ENCODE data around the gene CACNA1C. TPM values are rescaled to one million over a fixed set of nuclear protein-coding genes. Genes with fewer than 3 reads are reported as not detected.
A peak's percentile ranks its signal among the peaks of the same experiment; 100 is the strongest.

CACNA1C gene
- total RNA-seq, 1 experiment from 2014 or later, result 1.1 TPM

- no peak for TF ChIP-seq CTCF (conservative IDR thresholded peaks at IDR 0.05)
These were observed 526.0 kb downstream of the CACNA1C start for GRCh38 chr12:2578772-2579171.

More at GRCh38 chr12:2578772-2579171, 526.0 kb downstream of the CACNA1C start:
- Histone ChIP-seq H3K18ac (ENCODE audit: insufficient read length, low read depth, low read length) (no peak overlapping the region), H2AK5ac (ENCODE audit: insufficient read length, low read length) (no peak overlapping the region), H2BK120ac (ENCODE audit: low read depth, low read length, poor library complexity, severe bottlenecking) (no peak overlapping the region), H2AFZ (ENCODE audit: low read length) (no peak overlapping the region), H3K4ac (ENCODE audit: low read depth, low read length) (no peak overlapping the region), H3K79me1 (ENCODE audit: insufficient read depth, low read depth, low read length, poor library complexity, severe bottlenecking) (no peaks in the 10 kb centered on the region), H3K9me3 (ENCODE audit: control insufficient read depth, low read depth, low read length) (no peaks in the 10 kb centered on the region), H3K27ac (ENCODE audit: insufficient read length, low read depth, low read length) (no peak overlapping the region), H3K27me3 (ENCODE audit: insufficient read depth, low read length) (peaks cover 5% of the 10 kb centered on the region; the same call in 1 of the 2 replicates), H2BK5ac (ENCODE audit: insufficient read length, low read length) (no peak overlapping the region), H3K4me2 (ENCODE audit: insufficient read depth, insufficient read length, low read length) (no peak overlapping the region), H4K91ac (ENCODE audit: insufficient read length, low read depth, low read length) (no peak overlapping the region), H3K14ac (ENCODE audit: insufficient read depth, low read length) (no peak overlapping the region), H4K5ac (ENCODE audit: insufficient read length, low read depth, low read length) (no peak overlapping the region), H3K4me1 (ENCODE audit: insufficient read depth, low read length) (no peaks in the 10 kb centered on the region), H3K56ac (ENCODE audit: insufficient read length, low read depth, low read length) (no peak overlapping the region), H3T11ph (ENCODE audit: low read length) (no peak overlapping the region), H3K79me2 (ENCODE audit: insufficient read depth, low read length) (no peaks in the 10 kb centered on the region), H3K23me2 (ENCODE audit: insufficient read length, low read depth, low read length, poor library complexity, severe bottlenecking) (peaks cover 6% of the 10 kb centered on the region), H3K23ac (ENCODE audit: insufficient read length, low read depth, low read length) (no peak overlapping the region), H2BK15ac (ENCODE audit: low read depth, low read length) (no peak overlapping the region), H2BK12ac (ENCODE audit: insufficient read length, low read depth, low read length) (no peak overlapping the region), H2BK20ac (ENCODE audit: low read depth, low read length, poor library complexity, severe bottlenecking) (no peak overlapping the region), H3K9ac (ENCODE audit: extremely low read depth, insufficient read length, low read length) (no peak overlapping the region), H4K8ac (replicated peaks; ENCODE audit: insufficient read length, low read depth, low read length) (no peak overlapping the region), H4K20me1 (ENCODE audit: control insufficient read depth, insufficient read depth, insufficient read length) (no peaks in the 10 kb centered on the region)
- Mint-ChIP-seq H3K4me3 (no peak overlapping the region), H3K36me3 (ENCODE audit: insufficient read depth in 1 of 3, low read depth in 3 of 3) (no peaks in the 10 kb centered on the region; a peak in 1 of 7 replicates), H3K9me3 (no peaks in the 10 kb centered on the region), H3K4me1 (peaks cover 7 to 10% of the 10 kb centered on the region in 2 experiments), H3K27me3 (ENCODE audit: low read depth) (peaks cover 38% of the 10 kb centered on the region), H3K27ac (0 out of 7 replicates have a peak overlapping the region, but pooled peaks of 1 of the 3 experiments have one; percentile 62)
- no CpG with 5 or more reads among the region's 6 CpGs for WGBS (ENCODE audit: extremely low coverage, insufficient read length, low lambda C conversion rate)
- no peak for DNase-seq

Data from H9 (cell line).